Common myeloid progenitor, CD34-positive (primary cell): Measurements from ENCODE around the gene ARHGAP31.
A peak's percentile ranks its signal among the peaks of the same experiment; 100 is the strongest.

Experiments
- CTCF ChIA-PET: fragments of 350-600 bp; sonication (Branson Sonifier 250); formaldehyde crosslinking; loops from one replicate; lab custom pipeline; 2021; ENCODE audit warnings: antibody characterized with exemption; lab: Charles Lee
- POLR2A ChIA-PET: fragments of 350-600 bp; sonication (Branson Sonifier 250); formaldehyde crosslinking; loops from one replicate; lab custom pipeline; 2021; ENCODE audit warnings: antibody characterized with exemption; lab: Charles Lee
- DNase-seq, 3 donors: peaks; one replicate each; pipeline versions ENCODE4 v3.0.0 to v3.0.0-alpha.2; 2013
- H3K27ac ChIP-seq, 2 experiments: 1 replicate in 1 of 2; 2 replicates in 1 of 2; pipeline ENCODE4 v1.7.0; 2013; ENCODE audit warnings: inconsistent platforms in 2 of 2, low read length in 2 of 2, mild to moderate bottlenecking in 2 of 2, low read depth in 1 of 2, moderate library complexity in 1 of 2; ENCODE audit not compliant: severe bottlenecking in 2 of 2, insufficient read depth in 1 of 2, poor library complexity in 1 of 2
- H3K27me3 ChIP-seq, 5 experiments: replicated peaks in 2 of 5; 1 replicate in 3 of 5; 2 replicates in 2 of 5; pipeline versions ENCODE4 v1.6.1 to v1.7.0; 2013; ENCODE audit warnings: low read length in 4 of 5, mild to moderate bottlenecking in 2 of 5, moderate library complexity in 2 of 5, inconsistent platforms in 1 of 5; ENCODE audit not compliant: insufficient read depth in 5 of 5, control insufficient read depth in 4 of 5
- H3K36me3 ChIP-seq, 4 experiments: 1 replicate in 2 of 4; 2 replicates in 2 of 4; pipeline versions ENCODE4 v1.6.1 to v1.7.0; 2013; ENCODE audit warnings: low read length in 3 of 4, control low read depth in 1 of 4, mild to moderate bottlenecking in 1 of 4; ENCODE audit not compliant: control insufficient read depth in 4 of 4, insufficient read depth in 4 of 4
- H3K4me1 ChIP-seq, 4 experiments: 1 replicate in 3 of 4; 2 replicates in 1 of 4; pipeline versions ENCODE4 v1.6.1 to v1.7.1; 2013; ENCODE audit warnings: low read length in 3 of 4, mild to moderate bottlenecking in 3 of 4, control low read depth in 1 of 4, inconsistent platforms in 1 of 4, moderate library complexity in 1 of 4; ENCODE audit not compliant: control insufficient read depth in 4 of 4, insufficient read depth in 4 of 4; ENCODE audit errors: control extremely low read depth in 1 of 4
- H3K4me3 ChIP-seq, 7 experiments: 1 replicate in 4 of 7; 2 replicates in 3 of 7; pipeline versions ENCODE4 v1.5.1 to v1.7.0; 2013; ENCODE audit warnings: mild to moderate bottlenecking in 7 of 7, low read length in 6 of 7, moderate library complexity in 6 of 7, inconsistent platforms in 2 of 7, low read depth in 2 of 7, control low read depth in 1 of 7; ENCODE audit not compliant: insufficient read depth in 4 of 7, control insufficient read depth in 1 of 7; ENCODE audit errors: extremely low read depth in 1 of 7
- H3K9me3 ChIP-seq, 5 experiments: 1 replicate in 4 of 5; 2 replicates in 1 of 5; pipeline versions ENCODE4 v1.6.1 to v1.7.1; 2013; ENCODE audit warnings: low read length in 4 of 5, mild to moderate bottlenecking in 2 of 5, inconsistent platforms in 1 of 5, low read depth in 1 of 5, moderate library complexity in 1 of 5; ENCODE audit not compliant: control insufficient read depth in 4 of 5, insufficient read depth in 2 of 5; ENCODE audit errors: control extremely low read depth in 1 of 5
- WGBS: methylation state at CpG from one replicate; pipeline ENCODE4 v1.1.5; 2013; ENCODE audit not compliant: insufficient coverage; 5-methylcytosine and 5-hydroxymethylcytosine counted together

The ARHGAP31 gene

DNA sequence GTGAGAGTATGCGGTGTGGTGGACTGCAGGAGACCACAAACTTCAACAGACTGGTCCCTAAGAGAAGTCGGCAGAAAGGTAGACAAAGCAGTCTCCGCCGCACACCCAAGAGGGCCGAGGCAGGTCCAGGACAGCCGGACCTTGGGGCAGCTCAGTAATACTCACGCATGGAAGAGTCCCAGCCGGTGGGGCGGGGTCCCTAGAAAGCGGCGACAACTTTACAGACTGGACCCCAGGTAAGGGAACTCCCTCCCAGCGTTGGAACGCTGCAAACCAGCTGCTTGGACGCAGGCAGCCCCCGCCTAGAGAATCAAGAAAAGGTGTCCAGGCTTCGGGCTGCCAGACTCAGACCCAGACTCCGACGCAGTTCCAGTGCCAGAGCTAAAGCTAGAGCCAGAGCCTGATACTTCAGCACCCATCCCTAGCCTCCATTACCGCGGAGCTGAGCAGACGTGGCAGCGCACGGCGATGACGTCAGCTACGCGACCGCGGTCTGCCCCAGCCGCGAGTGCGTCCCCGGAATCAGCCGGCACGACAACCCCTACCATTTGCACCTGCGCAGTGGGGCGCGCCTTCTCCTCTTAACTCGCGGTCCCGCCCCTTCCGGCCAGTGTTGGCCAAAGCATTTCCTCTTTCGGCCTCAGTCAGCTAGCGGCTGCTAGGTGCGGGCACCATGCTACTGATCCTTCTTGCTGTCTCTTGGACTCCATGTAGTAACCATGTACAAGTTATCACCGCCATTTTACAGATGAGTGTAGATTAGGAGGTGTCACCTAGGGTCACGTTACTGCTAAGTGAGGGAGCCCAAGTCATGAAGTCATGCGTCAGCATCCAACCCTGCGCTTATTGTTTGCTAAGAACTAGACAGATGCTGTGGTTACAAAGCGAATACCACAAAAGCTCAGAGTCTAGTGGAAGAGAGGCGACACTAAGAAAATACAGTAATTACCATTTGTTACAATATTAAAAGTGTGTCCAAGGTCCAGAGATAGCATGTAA is 169.3 kb downstream of the ARHGAP31 start, which contains the start of gene TMEM39A:
Gene TMEM39A, minus strand, starts transcription at position 445 of the 999 bp plus-strand sequence. CDS start 1,541 bp downstream, outside the sequence.
- no peaks in the 10 kb centered on the region for H3K27me3 ChIP-seq
- peaks cover 8 to 27% (median 18%) of the 10 kb centered on the region in 4 experiments for H3K4me1 ChIP-seq
- peaks cover 3 to 31% (median 12%) of the 10 kb centered on the region in 4 experiments for H3K36me3 ChIP-seq
- ChIA-PET POLR2A (interaction anchor here (0.5 to 1.4 kb wide), 4 partner anchors 10 to 134 kb away, joined by 3 to 9 read pairs (median 3); partner anchors contain the start of genes PLA1A and TIMMDC1), CTCF (interaction anchor here (0.9 to 1.8 kb wide), 6 partner anchors 14 to 190 kb away, joined by 3 to 5 read pairs (median 3); no protein-coding TSS in a partner anchor)
- DNase-seq = peak; percentile 98 to 99 (median 99)
- 3% methylated on average over 48 of the region's 51 CpGs for WGBS
- H3K9me3 ChIP-seq = no peaks in the 10 kb centered on the region
- peak within 1 kb of the TSS; percentile 89 to 95 for H3K27ac ChIP-seq
- H3K4me3 ChIP-seq = peak within 1 kb of the TSS; percentile 85 to 100 (median 98)

DNA sequence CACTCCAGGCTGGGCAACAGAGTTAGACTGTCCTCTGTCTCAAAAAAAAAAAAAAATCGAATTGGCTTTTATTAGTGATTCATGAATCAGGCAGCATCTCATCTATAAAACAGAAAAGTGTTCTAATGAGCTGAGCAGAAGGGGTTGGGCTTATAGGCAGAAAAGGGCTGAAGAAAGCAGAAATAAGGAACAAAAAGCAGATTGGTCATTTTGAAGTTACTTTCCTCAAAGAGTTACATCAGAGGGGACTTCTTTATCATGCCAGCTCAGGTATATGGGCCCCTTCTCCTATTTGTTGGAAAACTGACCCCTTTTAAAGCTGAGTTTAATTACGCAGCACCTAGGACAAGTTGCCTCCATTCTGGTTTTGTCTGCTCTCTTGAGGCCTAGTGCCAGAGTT is 173.9 kb downstream of the ARHGAP31 start:
- 91% methylated on average over 1 of the region's 2 CpGs for WGBS
- H3K36me3 ChIP-seq = peaks cover 4 to 18% (median 11%) of the 10 kb centered on the region in 4 experiments

DNA sequence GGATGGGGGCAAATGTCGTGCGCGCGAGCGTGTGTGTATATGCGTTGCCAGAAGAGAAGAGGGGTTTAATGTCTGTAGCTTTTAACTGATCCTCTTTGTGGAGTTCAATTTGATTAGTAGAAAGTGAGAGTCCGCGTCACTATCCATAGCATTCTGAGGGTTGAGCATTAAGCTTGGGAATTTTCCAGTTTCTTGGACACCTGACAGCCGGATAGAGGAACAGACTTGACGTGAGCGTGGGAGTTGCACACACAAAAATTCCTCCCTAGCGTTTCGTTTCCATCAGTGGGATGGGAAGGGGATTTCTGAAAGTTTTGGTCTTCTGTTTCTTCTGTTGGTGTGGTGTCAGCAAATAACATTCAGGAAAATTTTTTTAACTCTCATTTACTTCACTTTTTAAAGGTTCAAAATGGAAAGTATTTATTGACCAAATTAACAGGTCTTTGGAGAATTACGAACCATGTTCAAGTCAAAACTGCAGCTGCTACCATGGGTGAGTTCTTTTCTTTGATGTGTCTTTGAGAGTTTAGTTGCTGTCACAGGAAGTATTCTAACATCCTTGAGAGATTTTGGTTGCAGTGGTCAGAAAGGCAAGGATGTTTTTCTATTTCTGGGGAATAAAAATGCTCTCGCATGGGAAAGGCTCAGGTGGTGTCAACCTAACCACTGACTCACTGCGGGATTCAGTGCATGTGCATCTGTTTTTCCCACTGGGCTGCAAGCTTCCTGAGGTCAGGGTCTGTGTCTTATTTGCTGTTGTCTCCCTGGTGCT is 175.4 kb downstream of the ARHGAP31 start:
- H3K27me3 ChIP-seq = no peaks in the 10 kb centered on the region
- ChIA-PET CTCF (interaction anchor here (1.5 to 1.9 kb wide), 3 partner anchors 25 to 229 kb away, joined by 3 to 5 read pairs (median 4); partner anchors contain the start of gene B4GALT4), POLR2A (no interaction called here)
- H3K4me1 ChIP-seq = peaks cover 10 to 15% (median 14%) of the 10 kb centered on the region in 4 experiments
- H3K4me3 ChIP-seq = peak overlapping the region; percentile 80 to 98 (median 92)
- H3K27ac ChIP-seq = peak overlapping the region; percentile 25 to 68
- H3K9me3 ChIP-seq = no peaks in the 10 kb centered on the region
- peaks cover 4 to 25% (median 11%) of the 10 kb centered on the region in 4 experiments for H3K36me3 ChIP-seq
- WGBS = 16% methylated on average over 11 of the region's 16 CpGs
- DNase-seq = no peak

More for the DNA sequence above, 173.9 kb downstream of the ARHGAP31 start:
- Histone ChIP-seq H3K9me3 (no peaks in the 10 kb centered on the region), H3K4me1 (peaks cover 13 to 22% (median 20%) of the 10 kb centered on the region in 4 experiments), H3K27me3 (no peaks in the 10 kb centered on the region), H3K27ac (no peak overlapping the region), H3K4me3 (peak overlapping the region in 3 of 7 experiments; percentile 80 to 94 (median 91))
- ChIA-PET POLR2A (no interaction called here), CTCF (interaction anchor here (0.8 to 1.2 kb wide), 2 partner anchors 8 to 178 kb away, joined by 3 to 6 read pairs; no protein-coding TSS in a partner anchor)
- DNase-seq = peak in 2 of 3 donors; percentile 49 to 57
